EL (cell line): Measurements from ENCODE around the gene TTLL3.
"Not testable (repeated sequence)": the region's sequence is repeated elsewhere in the genome, so short reads cannot be mapped to it uniquely, and the experiment has no call there.

Source experiments
- DNase-seq: peaks from one replicate; pipeline ENCODE4 v3.0.0-alpha.2; 2016

The TTLL3 gene

DNA sequence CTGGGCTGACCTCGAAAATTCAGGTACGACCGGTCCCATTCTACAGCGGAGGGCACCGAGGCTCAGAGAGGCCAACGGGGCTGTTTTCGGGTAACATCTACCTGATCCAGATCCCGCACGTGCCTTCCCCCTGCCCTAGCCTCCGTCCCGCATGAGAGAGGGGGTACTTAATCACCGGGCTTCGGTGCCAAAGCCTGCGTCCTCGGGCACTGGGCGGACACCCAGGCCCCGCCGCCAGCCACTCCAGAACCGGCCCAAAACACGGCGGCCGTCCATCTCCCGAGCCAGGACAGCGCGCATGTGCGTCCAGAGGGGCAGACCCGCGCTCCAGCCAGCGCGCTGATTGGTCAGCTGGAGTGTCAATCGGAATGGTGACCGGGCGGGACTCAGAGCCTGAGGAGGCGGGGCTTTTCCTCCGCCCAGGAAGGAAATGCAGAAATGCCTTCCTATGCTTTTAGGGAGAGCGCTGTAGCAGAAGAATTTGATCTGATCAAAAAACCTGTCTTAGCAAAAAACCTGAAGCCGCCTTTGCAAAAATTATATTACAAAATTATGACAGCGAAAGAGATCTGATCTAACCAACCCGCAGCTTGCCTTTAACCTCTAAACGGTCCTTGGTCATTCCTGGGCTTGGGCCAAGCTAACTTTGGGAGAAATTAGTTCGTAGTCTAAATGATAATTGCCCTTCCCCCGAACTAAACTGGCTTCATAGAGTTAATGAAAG is 33.8 kb downstream of the TTLL3 start, which contains the start of gene RPUSD3:
Gene RPUSD3, minus strand, starts transcription at position 294 of the 724 bp plus-strand sequence. Its CDS starts 18 bp downstream, at position 276.
- peak; percentile 94 for DNase-seq

DNA sequence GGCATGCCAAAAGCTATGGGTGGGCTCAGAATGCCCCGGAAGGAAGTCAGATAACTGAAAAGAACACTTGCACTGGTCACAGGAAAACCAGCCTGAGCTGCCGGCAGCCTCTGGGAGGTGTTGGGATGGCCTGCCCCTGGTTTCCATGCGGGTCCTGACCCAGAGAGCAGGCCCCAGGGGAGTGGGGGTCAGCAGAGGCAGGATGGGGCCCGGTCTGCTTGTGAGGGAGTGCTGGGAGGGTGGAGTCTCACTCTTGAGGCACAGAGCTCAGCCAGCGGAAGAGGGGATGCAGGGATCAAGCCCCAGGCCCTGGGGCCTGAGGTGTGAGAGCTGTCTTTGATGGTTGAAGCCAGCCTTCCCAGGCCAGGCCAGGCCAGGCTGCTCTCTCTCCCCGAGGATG is 36.2 kb downstream of the TTLL3 start:
- DNase-seq = no peak

GRCh38 chr3:9846931-9847488 is 36.9 kb downstream of the TTLL3 start:
- no peak for DNase-seq

DNA sequence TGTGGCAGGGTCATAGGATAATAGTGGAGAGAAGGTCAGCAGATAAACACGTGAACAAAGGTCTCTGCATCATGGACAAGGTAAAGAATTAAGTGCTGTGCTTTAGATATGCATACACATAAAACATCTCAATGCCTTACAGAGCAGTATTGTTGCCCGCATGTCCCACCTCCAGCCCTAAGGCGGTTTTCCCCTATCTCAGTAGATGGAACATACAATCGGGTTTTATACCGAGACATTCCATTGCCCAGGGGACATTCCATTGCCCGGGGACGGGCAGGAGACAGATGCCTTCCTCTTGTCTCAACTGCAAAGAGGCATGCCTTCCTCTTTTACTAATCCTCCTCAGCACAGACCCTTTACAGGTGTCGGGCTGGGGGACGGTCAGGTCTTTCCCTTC is 37.8 kb downstream of the TTLL3 start:
- DNase-seq = not testable (repeated sequence)

DNA sequence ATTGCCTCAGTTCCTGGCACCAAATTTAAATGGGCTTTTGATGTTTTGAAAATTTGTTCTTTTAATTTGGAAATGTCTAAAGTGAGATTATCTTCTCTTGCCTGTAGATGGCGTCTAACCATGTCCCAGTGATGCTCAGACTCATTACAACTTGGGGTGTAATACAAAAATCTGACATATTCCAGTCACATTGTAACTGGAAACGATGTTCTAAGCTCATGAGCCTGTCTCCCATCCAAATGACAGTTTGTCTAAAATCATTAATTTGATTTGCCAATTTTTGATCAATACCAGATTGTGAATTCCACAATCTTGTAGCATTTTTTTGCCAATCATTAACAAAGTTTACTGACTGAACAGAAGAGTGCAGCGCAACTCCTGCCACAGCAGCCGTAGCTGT is 38.8 kb downstream of the TTLL3 start:
- peak; percentile 32 for DNase-seq

DNA sequence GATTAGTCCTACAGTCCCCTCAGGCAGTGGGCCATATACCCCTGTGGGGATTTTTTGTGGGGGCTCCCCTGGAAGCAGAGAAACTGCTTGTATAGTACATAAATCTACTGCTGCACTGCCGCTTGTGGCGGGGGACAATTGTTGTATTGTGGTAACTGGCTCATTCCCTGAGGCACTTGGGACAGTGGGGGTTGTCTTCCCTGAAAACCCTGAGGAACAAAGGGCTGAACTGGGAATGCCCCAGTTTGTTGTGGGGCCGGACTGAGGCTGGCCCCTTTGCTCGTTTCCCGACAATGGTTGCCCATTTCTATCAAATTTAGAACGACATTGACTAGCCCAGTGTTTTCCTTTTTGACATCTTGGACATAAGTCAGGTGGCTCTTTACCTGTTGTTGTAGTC is 41.3 kb downstream of the TTLL3 start:
- not testable (repeated sequence) for DNase-seq

- not testable (repeated sequence) for DNase-seq
Measured at GRCh38 chr3:9851926-9852325, 41.9 kb downstream of the TTLL3 start.

- DNase-seq = no peak
Measured at GRCh38 chr3:9852528-9852927, 42.5 kb downstream of the TTLL3 start.

DNA sequence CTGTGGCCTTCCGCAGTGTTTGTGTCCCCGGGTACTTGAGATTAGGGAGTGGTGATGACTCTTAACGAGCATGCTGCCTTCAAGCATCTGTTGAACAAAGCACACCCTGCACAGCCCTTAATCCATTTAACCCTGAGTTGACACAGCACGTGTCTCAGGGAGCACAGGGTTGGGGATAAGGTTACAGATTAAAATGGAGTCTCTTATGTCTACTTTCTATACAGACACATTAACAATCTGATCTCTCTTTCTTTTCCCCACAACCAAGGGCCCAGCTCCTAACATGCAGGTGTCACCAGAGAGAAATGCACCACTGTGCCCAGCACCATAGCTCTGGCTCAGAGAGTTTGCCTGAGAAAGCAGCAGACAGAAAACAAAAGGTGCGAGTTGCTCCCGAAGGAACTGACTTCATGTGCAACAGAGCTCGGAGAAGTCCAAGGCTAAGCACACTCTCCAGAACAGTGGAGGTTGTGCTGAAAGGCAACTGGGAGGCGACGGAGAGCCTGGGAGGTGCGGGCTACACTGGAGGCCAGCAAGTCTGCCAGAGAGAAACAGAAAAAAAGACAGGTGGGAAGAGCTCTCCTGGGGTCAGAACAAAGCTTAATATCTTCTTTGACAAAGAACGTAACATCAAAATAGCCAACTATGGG is 44.4 kb downstream of the TTLL3 start:
- not testable (repeated sequence) for DNase-seq

DNA sequence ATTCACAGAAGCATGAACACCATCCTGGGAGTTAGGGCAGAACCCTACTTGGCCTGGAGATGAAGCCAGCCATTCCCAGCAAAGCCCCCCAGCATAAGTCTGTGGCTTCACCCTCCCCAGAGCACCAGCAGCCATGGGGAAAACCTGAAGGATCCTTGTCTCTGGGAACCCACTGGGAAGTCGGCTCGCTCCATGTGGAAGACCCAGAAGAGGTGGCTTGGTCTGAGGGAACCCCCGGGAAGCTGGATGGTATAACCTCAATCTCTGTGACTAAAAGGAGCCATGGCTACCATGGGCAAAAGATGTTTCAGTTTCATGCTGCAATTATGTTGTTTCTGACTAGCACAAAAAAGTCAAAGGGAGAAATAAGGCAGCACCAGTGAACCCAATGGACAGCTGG is 45.5 kb downstream of the TTLL3 start:
- DNase-seq = no peak

- no peak for DNase-seq
Measured at GRCh38 chr3:9859530-9860025, 49.5 kb downstream of the TTLL3 start.

DNA sequence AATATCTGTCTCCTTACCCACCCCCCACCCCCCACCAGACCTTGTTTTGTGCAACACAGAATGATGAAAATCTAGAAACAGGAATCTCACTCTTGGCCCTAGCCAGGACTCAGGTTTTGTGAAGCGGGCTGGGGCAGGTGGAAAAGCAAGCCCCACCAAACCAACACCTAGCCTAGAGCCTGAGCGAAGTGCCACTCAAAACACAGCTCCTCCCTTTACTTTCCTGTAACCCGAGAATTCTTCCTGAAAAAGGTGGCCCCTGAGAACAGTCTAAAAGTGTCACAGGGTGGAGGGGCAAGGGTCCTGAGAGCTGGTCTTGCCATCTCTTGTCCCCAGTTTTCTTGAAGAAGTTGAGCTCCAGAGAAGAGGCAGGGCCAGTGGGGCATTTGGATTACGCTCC is 51.1 kb downstream of the TTLL3 start:
- no peak for DNase-seq

GRCh38 chr3:9861626-9862130 is 51.6 kb downstream of the TTLL3 start:
- no peak for DNase-seq

DNA sequence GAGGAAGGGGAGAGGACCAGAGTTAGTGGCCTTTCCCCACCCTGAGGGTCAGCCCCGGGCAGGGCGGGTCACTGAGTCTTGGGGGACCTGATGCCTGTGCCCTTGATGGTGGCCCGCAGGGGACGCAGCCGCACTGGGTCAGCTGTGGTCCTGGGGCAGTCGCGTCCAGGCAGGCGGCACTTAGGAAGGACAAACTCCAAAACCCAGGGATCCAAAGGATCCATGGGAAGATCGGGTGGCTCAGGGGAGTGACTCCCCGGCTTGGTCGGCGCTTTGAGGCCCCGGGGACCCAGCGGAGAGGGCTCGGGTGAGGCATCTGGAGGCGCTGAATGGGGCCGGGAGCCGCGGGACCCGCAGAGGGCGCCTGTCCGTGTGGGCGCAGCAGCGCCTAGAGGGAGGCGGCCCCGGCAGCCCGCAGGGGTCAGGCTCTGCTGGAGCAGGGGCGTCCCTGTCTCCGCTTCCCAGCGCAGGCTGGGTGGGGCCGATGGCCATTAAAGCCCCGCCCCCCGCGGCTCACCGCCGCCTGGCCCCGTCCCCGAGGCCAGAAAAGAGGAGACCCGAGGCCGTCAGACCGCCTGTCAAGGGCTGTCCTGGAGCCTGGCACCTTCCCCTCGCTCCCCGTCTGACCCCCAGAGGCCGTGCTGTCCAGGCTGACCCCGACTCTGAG is 52.5 kb downstream of the TTLL3 start:
- DNase-seq = peak; percentile 66

DNA sequence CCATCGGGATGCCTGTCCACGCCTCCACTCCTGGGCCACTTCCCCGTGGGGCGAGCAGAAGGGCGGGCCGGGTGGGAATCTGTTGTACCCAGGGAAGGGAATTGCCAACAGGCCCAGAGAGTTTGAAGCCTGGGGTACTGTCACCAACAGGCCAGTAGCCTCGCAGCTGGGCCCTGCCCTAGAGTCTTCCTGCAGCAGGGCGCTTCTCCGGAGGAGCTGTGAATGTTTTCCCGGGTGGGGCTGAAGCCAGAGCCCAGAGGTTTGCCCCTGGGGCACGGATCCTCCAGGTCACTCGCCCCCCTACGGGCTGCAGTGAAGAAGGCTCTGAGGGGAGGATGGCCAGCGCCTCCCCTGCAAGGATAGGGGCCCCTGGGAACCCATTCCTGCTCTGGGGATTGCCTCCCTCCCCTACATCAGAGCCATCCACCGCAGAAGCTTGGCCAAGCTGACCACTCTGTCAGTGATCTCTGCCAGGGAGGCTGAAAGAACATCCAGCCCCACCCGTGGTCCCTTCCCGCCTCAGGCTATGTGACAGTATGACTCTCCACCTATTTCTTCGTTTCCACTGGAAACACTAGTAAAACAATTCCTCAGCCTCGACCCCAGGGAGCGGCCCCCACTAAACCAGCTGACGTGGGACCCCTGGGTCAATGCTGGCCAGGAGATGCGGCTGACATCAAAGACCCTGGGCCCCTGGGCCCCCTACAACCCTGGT is 53.2 kb downstream of the TTLL3 start:
- no peak for DNase-seq

- peak; percentile 62 for DNase-seq
Measured at GRCh38 chr3:9864200-9864927, 54.3 kb downstream of the TTLL3 start.

- not testable (repeated sequence) for DNase-seq
Measured at GRCh38 chr3:9865125-9865637, 55.1 kb downstream of the TTLL3 start.

DNA sequence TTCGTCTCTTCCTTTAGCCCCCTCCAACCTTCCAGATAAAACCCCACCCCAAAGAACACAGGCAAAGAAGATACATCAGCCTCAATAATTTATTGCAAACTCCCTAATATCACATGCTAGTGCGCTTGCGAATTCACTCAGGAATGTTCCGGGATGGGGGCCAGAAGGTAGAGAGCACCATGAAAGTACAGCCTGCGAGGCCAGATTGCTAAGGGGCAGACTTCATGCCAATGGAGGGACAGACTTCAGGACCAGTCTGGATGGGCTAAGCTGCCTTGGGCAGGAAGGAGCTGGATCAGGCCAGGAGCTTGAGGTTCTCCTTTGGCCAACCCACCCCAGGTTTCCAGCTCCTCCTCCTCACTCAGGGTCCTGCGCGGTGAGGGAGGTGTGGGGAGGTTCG is 56.6 kb downstream of the TTLL3 start:
- DNase-seq = no peak

DNA sequence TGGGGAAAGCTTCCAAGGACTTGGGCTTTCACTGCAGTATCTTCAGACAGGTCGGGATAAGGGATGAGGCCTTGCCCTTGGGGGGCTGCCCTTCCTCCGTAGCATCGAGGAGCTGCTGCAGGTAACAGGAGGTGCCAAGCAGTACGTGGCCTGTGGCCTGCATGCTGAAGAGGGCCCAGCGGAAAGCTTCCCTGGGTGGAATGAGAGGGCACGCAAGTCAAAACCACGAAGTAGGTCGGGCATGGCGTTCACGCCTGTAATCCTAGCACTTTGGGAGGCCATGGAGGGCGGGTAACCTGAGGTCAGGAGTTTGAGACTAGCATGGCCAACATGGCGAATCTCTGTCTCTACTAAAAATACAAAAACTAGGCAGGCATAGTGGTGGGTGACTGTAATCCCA is 57.0 kb downstream of the TTLL3 start:
- no peak for DNase-seq

DNA sequence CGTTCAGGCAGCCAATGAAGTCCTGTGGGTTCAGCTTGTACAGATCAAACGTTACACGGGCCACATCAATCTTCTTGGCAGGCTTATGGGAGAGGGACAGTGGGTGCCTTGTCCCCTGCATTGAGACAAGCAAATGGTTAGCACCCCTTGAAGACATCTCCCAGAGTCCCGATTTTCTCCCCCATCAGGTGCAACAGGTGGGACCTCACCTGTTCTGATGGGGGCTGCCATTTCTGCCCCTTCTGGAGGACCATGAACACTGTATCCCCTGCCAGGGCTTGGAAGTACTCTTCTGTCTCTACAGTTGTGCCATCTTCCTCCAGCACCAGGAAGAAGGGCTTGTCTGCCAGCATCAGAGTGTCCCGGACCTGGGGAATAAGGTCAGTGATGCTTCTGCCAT is 59.9 kb downstream of the TTLL3 start:
- no peak for DNase-seq

DNA sequence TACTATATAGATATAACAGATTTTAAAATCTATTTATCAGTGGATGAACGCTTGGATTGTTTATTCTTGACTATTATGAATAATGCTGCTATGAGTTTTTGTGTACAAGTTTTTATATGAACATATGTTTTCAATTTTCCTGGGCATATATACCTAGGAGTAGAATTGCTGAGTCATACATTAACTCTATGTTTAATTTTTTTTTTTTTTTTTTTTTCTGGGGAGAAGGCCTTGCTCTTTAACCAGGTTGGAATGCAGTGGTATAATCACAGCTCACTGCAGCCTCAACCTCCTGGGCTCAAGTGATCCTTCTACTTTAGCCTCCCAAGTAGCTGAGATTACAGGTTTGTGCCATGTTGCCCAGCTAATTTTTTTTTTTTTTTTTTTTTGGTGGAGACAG is 60.9 kb downstream of the TTLL3 start:
- DNase-seq = peak; percentile 78

GRCh38 chr3:9872067-9872466 is 62.0 kb downstream of the TTLL3 start:
- DNase-seq = not testable (repeated sequence)
